ENCODE results near the gene CES5A.
A peak's percentile ranks its signal among the peaks of the same experiment; 100 is the strongest.
"Not testable (repeated sequence)": the region's sequence is repeated elsewhere in the genome, so short reads cannot be mapped to it uniquely, and the experiment has no call there.

The CES5A gene

GRCh38 chr16:55873122-55873521 is 2.1 kb downstream of the CES5A start:
- no peak for DNase-seq (ENCODE audit: low read depth, low spot score)

GRCh38 chr16:55872130-55872529 is 3.0 kb downstream of the CES5A start:
- no peak for DNase-seq (ENCODE audit: low read depth, low spot score)

GRCh38 chr16:55871411-55872038 is 3.6 kb downstream of the CES5A start:
- DNase-seq (ENCODE audit: low read depth, low spot score), result no peak

- no peak for DNase-seq (ENCODE audit: low read depth, low spot score)
Measured at GRCh38 chr16:55868980-55869379, 6.2 kb downstream of the CES5A start.

- DNase-seq (ENCODE audit: low read depth, low spot score), result no peak
Measured at GRCh38 chr16:55868137-55868536, 7.0 kb downstream of the CES5A start.

- DNase-seq (ENCODE audit: low read depth, low spot score), result no peak
Measured at GRCh38 chr16:55861288-55861687, 13.9 kb downstream of the CES5A start.

- not testable (repeated sequence) for DNase-seq (ENCODE audit: low read depth, low spot score)
Measured at GRCh38 chr16:55857650-55858049, 17.5 kb downstream of the CES5A start.

GRCh38 chr16:55856950-55857349 is 18.2 kb downstream of the CES5A start:
- DNase-seq (ENCODE audit: low read depth, low spot score), result no peak

GRCh38 chr16:55853114-55853513 is 22.1 kb downstream of the CES5A start:
- DNase-seq (ENCODE audit: low read depth, low spot score), result peak; percentile 11

GRCh38 chr16:55849536-55849935 is 25.6 kb downstream of the CES5A start:
- no peak for DNase-seq (ENCODE audit: low read depth, low spot score)

GRCh38 chr16:55846598-55847346 is 28.4 kb downstream of the CES5A start:
- no peak for DNase-seq (ENCODE audit: low read depth, low spot score)

GRCh38 chr16:55843105-55843395 is 32.1 kb downstream of the CES5A start:
- no peak for DNase-seq (ENCODE audit: low read depth, low spot score)

GRCh38 chr16:55842369-55843104 is 32.6 kb downstream of the CES5A start:
- peak; percentile 57 for DNase-seq (ENCODE audit: low read depth, low spot score)

GRCh38 chr16:55839115-55839514 is 36.1 kb downstream of the CES5A start:
- DNase-seq (ENCODE audit: low read depth, low spot score), result no peak

- no peak for DNase-seq (ENCODE audit: low read depth, low spot score)
Measured at GRCh38 chr16:55836158-55836611, 39.0 kb downstream of the CES5A start.

- no peak for DNase-seq (ENCODE audit: low read depth, low spot score)
Measured at GRCh38 chr16:55835581-55835980, 39.6 kb downstream of the CES5A start.

- DNase-seq (ENCODE audit: low read depth, low spot score), result not testable (repeated sequence)
Measured at GRCh38 chr16:55835173-55835572, 40.0 kb downstream of the CES5A start.

GRCh38 chr16:55834049-55834448 is 41.1 kb downstream of the CES5A start:
- no peak for DNase-seq (ENCODE audit: low read depth, low spot score)

- DNase-seq (ENCODE audit: low read depth, low spot score), result no peak
Measured at GRCh38 chr16:55832773-55833691, 42.1 kb downstream of the CES5A start, which contains the start of gene CES1. Gene CES1, minus strand, starts transcription at chr16:55833096. Its CDS starts 41 bp downstream, at chr16:55833055.

- DNase-seq (ENCODE audit: low read depth, low spot score), result no peak
Measured at GRCh38 chr16:55832425-55832772, 42.8 kb downstream of the CES5A start.

- no peak for DNase-seq (ENCODE audit: low read depth, low spot score)
Measured at GRCh38 chr16:55830658-55831294, 44.4 kb downstream of the CES5A start.
